Ishikawa (cell line): ENCODE data around the gene NBDY.

Source experiments
- EGR1 ChIP-seq: IDR thresholded peaks from 2 replicates; pipeline ENCODE4 v1.6.1; 2012
- EP300 ChIP-seq: IDR thresholded peaks from 2 replicates; pipeline ENCODE4 v1.6.1; 2012; ENCODE audit warnings: borderline replicate concordance
- RAD21 ChIP-seq: IDR thresholded peaks from 2 replicates; pipeline ENCODE4 v1.6.1; 2012; ENCODE audit warnings: low read depth
- TAF1 ChIP-seq: IDR thresholded peaks from 2 replicates; pipeline ENCODE4 v1.6.1; 2012; ENCODE audit warnings: low read depth, mild to moderate bottlenecking
- TCF12 ChIP-seq: IDR thresholded peaks from 2 replicates; pipeline ENCODE4 v1.6.1; 2012; ENCODE audit warnings: low read depth
- TF ChIP-seq, protein P1 (sequence below): IDR thresholded peaks from 2 replicates; pipeline ENCODE4 v1.6.1; 2012

DNA sequence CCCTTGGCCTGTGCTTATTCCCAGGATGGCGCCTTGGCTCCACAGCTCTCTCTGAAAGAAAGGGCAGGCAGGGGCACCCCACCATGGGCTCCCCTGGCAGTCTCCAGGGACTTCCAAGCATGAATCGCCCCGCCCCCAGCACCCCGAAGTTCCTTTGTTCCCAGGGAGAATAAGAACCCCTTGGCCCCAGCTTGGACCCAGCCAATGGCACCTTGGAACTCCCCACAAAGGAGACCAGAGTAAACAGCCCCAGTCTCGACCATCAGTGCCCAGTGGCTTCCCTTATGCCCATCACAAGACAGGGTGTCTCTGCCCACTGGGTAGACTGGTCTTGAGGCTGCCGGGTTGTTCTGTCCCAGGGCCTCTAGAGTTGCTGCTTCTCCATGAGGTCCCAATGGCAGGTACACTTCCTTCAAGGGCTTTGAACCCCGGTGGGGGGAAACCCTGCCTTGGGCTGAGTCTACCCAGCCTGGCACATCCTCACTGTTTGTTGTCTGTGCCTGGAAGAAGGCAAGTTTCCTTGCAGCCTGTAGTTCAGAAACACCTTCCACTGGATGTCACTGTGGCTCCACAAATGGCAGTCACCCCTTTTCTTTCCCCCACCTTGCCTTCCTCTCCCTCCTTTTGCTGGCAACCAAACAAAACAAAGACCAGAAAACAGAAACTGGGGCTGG lies 30.8 kb downstream of the NBDY start:
- no peak for TF ChIP-seq EGR1
- TF ChIP-seq TAF1: no peak
- TF ChIP-seq, protein P1, sequence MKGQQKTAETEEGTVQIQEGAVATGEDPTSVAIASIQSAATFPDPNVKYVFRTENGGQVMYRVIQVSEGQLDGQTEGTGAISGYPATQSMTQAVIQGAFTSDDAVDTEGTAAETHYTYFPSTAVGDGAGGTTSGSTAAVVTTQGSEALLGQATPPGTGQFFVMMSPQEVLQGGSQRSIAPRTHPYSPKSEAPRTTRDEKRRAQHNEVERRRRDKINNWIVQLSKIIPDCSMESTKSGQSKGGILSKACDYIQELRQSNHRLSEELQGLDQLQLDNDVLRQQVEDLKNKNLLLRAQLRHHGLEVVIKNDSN: no peak
- TF ChIP-seq RAD21: no peak
- no peak for TF ChIP-seq EP300
- no peak for TF ChIP-seq TCF12
